SK-N-SH treated with all-trans-retinoic acid at 6 μM for 48 hours (cell line): ENCODE measurements around the gene SF3B3.

ENCODE experiments used
- ATAC-seq: fragments of 200-7000 bp; cut with Tn5 transposase; 3 replicates; pipeline ENCODE4 v1.9.1; 2020; ENCODE audit warnings: mild to moderate bottlenecking, moderate library complexity
- BACH2 ChIP-seq: fragments of 250-450 bp; sonication (Bioruptor Pico); IDR thresholded peaks from 2 replicates; pipeline ENCODE4 v1.9.0; 2021; ENCODE audit warnings: mild to moderate bottlenecking, borderline replicate concordance
- ESRRG ChIP-seq: fragments of 250-450 bp; sonication (Bioruptor Pico); IDR thresholded peaks from 2 replicates; pipeline ENCODE4 v1.6.1; 2021; ENCODE audit warnings: mild to moderate bottlenecking
- ISL1 ChIP-seq: fragments of 250-450 bp; sonication (Bioruptor Pico); IDR thresholded peaks from 2 replicates; pipeline ENCODE4 v2.1.2; 2022; ENCODE audit warnings: mild to moderate bottlenecking, moderate library complexity
- OSR1 ChIP-seq: fragments of 250-450 bp; sonication (Bioruptor Pico); IDR thresholded peaks from 2 replicates; pipeline ENCODE4 v1.8.0; 2022; ENCODE audit warnings: moderate library complexity, mild to moderate bottlenecking, inconsistent platforms
- PPARA ChIP-seq: fragments of 250-450 bp; sonication (Bioruptor Pico); IDR thresholded peaks from 2 replicates; pipeline ENCODE4 v1.5.0; 2020; ENCODE audit warnings: mild to moderate bottlenecking, borderline replicate concordance
- RARB ChIP-seq: fragments of 250-450 bp; sonication (Bioruptor Pico); IDR thresholded peaks from 2 replicates; pipeline ENCODE4 v1.8.0; 2021; ENCODE audit warnings: mild to moderate bottlenecking, moderate library complexity
- TCF4 ChIP-seq: fragments of 250-450 bp; sonication (Bioruptor Pico); IDR thresholded peaks from 2 replicates; pipeline ENCODE4 v1.8.0; 2021; ENCODE audit warnings: mild to moderate bottlenecking, moderate library complexity, borderline replicate concordance
- TOX ChIP-seq: fragments of 250-450 bp; sonication (Bioruptor Pico); IDR thresholded peaks from 2 replicates; pipeline ENCODE4 v1.8.0; 2021; ENCODE audit warnings: mild to moderate bottlenecking, moderate library complexity, borderline replicate concordance
- ZC3H10 ChIP-seq: fragments of 250-450 bp; sonication (Bioruptor Pico); IDR thresholded peaks from 2 replicates; pipeline ENCODE4 v1.5.1; 2021; ENCODE audit warnings: mild to moderate bottlenecking, moderate library complexity
- ZFP3 ChIP-seq: fragments of 250-450 bp; sonication (Bioruptor Pico); IDR thresholded peaks from 2 replicates; pipeline ENCODE4 v1.5.0; 2020; ENCODE audit warnings: mild to moderate bottlenecking, moderate library complexity
- ZFP30 ChIP-seq: fragments of 450-650 bp; formaldehyde crosslinking; IDR thresholded peaks from 2 replicates; pipeline ENCODE4 v1.5.0; 2022; ENCODE audit warnings: mild to moderate bottlenecking, moderate library complexity
- ZNF565 ChIP-seq: fragments of 450-650 bp; formaldehyde crosslinking; conservative IDR thresholded peaks from 2 replicates; pipeline ENCODE4 v1.5.0; 2020; ENCODE audit warnings: low read depth, mild to moderate bottlenecking, moderate library complexity
- ZNF70 ChIP-seq: fragments of 450-650 bp; formaldehyde crosslinking; IDR thresholded peaks from 2 replicates; pipeline ENCODE4 v1.5.0; 2020; ENCODE audit warnings: mild to moderate bottlenecking, moderate library complexity
- ZNF8 ChIP-seq: fragments of 450-650 bp; formaldehyde crosslinking; IDR thresholded peaks from 2 replicates; pipeline ENCODE4 v1.5.0; 2020; ENCODE audit warnings: mild to moderate bottlenecking, moderate library complexity
- TF ChIP-seq, protein P1 (sequence below): fragments of 250-450 bp; sonication (Bioruptor Pico); IDR thresholded peaks from 2 replicates; pipeline ENCODE4 v1.8.0; 2021; ENCODE audit warnings: low read depth, mild to moderate bottlenecking, moderate library complexity, borderline replicate concordance
- TF ChIP-seq, protein P2 (sequence below): fragments of 250-450 bp; sonication (Bioruptor Pico); IDR thresholded peaks from 2 replicates; pipeline ENCODE4 v1.5.1; 2020; ENCODE audit warnings: low read depth, mild to moderate bottlenecking, moderate library complexity
- TF ChIP-seq, protein P3 (sequence below): fragments of 250-450 bp; sonication (Bioruptor Pico); IDR thresholded peaks from 2 replicates; pipeline ENCODE4 v1.5.0; 2020; ENCODE audit warnings: mild to moderate bottlenecking, moderate library complexity
- TF ChIP-seq, protein P4 (sequence below): fragments of 250-450 bp; sonication (Bioruptor Pico); IDR thresholded peaks from 2 replicates; pipeline ENCODE4 v1.5.1; 2021; ENCODE audit warnings: mild to moderate bottlenecking, moderate library complexity

The SF3B3 gene

DNA sequence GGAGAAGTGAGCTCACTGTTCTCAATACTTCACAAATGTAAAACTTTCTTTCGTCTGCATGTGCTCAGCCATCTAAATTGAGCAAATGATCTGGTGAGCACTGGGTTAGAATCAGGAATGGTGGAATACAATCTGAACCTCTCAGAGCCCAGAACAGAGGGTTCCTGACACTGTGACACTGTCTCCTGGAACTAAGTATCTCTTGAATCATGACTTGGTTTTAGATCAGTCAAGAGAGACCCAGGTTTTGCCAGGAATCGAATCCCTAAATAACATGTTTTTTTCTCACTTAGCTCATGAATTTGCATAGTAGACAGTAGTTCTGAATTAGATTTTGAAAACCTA is 49.3 kb downstream of the SF3B3 start:
- no peak for ATAC-seq
- TF ChIP-seq ZNF70 (no peak), PPARA (no peak), TCF4 (no peak), OSR1 (CRISPR knock-in tag) (no peak), ZC3H10 (CRISPR knock-in tag) (no peak), BACH2 (CRISPR knock-in tag) (no peak), ESRRG (no peak), ZNF565 (CRISPR knock-in tag) (no peak), ZFP3 (CRISPR knock-in tag) (no peak)
- TF ChIP-seq, protein P1, sequence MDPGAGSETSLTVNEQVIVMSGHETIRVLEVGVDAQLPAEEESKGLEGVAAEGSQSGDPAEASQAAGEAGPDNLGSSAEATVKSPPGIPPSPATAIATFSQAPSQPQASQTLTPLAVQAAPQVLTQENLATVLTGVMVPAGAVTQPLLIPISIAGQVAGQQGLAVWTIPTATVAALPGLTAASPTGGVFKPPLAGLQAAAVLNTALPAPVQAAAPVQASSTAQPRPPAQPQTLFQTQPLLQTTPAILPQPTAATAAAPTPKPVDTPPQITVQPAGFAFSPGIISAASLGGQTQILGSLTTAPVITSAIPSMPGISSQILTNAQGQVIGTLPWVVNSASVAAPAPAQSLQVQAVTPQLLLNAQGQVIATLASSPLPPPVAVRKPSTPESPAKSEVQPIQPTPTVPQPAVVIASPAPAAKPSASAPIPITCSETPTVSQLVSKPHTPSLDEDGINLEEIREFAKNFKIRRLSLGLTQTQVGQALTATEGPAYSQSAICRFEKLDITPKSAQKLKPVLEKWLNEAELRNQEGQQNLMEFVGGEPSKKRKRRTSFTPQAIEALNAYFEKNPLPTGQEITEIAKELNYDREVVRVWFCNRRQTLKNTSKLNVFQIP (CRISPR knock-in tag) = no peak

DNA sequence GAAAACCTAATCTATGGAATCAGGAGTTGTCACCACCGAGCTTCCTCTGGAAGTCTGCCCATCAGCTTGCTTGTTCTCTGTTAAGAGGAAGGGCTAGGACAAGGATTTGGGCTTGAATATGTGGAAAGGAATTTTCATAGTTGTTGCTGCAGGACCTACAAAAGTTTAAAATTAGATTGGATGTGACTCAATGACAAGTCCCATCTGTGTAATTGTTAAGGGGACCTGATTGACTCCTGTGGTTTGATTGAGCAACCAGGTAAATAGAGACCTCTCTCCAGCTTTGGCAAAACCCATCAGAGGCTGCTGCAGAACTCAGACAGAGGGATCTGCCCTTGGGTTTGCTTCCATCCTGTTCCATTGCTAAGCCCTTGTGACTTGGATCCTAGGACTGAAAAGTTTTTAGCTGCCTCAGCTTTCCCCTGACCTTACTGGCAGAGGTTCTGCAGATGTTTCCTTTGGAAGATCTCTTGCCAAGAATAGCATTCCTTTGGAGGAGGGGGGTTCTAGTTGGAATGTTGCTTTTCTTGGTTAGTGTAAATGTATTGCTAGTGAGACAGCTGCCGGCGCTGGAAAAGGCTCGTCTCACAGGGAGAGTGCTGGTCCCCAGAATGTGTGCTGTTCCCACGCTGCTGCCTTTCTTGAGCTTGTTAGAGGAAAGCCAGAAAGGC is 50.0 kb downstream of the SF3B3 start:
- peak; percentile 10; the same call in 2 of the 3 replicates for ATAC-seq
- TF ChIP-seq, protein P2, sequence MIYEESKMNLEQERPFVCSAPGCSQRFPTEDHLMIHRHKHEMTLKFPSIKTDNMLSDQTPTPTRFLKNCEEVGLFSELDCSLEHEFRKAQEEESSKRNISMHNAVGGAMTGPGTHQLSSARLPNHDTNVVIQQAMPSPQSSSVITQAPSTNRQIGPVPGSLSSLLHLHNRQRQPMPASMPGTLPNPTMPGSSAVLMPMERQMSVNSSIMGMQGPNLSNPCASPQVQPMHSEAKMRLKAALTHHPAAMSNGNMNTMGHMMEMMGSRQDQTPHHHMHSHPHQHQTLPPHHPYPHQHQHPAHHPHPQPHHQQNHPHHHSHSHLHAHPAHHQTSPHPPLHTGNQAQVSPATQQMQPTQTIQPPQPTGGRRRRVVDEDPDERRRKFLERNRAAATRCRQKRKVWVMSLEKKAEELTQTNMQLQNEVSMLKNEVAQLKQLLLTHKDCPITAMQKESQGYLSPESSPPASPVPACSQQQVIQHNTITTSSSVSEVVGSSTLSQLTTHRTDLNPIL = no peak
- TF ChIP-seq ZNF8 (CRISPR knock-in tag) = no peak
- TF ChIP-seq ESRRG = no peak
- no peak for TF ChIP-seq ISL1 (CRISPR knock-in tag)
- TF ChIP-seq ZFP3 (CRISPR knock-in tag) = no peak
- TF ChIP-seq, protein P1 (CRISPR knock-in tag) = no peak
- TF ChIP-seq, all 23 proteins: peak for 0

DNA sequence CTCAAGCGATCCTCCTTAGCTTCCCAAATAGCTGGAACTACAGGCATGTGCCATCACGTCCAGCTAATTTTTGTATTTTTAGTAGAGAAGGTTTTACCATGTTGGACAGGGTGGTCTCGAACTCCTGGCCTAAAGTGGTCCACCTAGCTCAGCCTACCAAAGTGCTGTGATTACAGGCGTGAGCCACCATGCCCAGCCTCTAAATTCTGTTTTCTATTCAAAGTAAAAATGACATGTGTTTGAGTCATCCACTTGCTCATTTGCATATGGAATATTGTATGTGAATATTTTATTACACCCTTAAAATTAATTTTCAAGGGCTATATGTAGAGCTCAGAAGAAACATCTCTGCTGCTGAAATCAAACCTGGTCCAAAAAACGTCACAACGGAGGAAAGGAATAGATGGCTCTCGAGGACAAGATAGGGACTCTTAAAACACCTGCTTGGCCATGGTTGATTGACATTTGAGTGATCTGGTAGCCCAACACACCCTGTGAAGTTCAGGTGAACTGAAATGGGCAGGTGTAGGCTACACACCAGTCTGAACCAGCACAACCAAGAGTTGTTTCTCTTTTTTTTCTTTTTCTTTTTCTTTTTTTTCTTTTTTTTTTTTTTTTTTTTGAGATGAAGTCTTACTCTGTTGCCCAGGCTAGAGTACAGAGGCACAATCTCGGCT is 51.1 kb downstream of the SF3B3 start:
- ATAC-seq = no peak
- TF ChIP-seq, protein P3, sequence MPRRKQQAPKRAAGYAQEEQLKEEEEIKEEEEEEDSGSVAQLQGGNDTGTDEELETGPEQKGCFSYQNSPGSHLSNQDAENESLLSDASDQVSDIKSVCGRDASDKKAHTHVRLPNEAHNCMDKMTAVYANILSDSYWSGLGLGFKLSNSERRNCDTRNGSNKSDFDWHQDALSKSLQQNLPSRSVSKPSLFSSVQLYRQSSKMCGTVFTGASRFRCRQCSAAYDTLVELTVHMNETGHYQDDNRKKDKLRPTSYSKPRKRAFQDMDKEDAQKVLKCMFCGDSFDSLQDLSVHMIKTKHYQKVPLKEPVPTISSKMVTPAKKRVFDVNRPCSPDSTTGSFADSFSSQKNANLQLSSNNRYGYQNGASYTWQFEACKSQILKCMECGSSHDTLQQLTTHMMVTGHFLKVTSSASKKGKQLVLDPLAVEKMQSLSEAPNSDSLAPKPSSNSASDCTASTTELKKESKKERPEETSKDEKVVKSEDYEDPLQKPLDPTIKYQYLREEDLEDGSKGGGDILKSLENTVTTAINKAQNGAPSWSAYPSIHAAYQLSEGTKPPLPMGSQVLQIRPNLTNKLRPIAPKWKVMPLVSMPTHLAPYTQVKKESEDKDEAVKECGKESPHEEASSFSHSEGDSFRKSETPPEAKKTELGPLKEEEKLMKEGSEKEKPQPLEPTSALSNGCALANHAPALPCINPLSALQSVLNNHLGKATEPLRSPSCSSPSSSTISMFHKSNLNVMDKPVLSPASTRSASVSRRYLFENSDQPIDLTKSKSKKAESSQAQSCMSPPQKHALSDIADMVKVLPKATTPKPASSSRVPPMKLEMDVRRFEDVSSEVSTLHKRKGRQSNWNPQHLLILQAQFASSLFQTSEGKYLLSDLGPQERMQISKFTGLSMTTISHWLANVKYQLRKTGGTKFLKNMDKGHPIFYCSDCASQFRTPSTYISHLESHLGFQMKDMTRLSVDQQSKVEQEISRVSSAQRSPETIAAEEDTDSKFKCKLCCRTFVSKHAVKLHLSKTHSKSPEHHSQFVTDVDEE = no peak
- TF ChIP-seq RARB (CRISPR knock-in tag) (no peak), BACH2 (CRISPR knock-in tag) (no peak), ZFP30 (no peak), OSR1 (CRISPR knock-in tag) (no peak), PPARA (no peak), ZC3H10 (CRISPR knock-in tag) (no peak), ISL1 (CRISPR knock-in tag) (no peak), ZNF8 (CRISPR knock-in tag) (no peak), TOX (CRISPR knock-in tag) (no peak), TCF4 (no peak)
- TF ChIP-seq, protein P2 = no peak
- TF ChIP-seq, protein P1 (CRISPR knock-in tag) = no peak
- TF ChIP-seq, protein P4, sequence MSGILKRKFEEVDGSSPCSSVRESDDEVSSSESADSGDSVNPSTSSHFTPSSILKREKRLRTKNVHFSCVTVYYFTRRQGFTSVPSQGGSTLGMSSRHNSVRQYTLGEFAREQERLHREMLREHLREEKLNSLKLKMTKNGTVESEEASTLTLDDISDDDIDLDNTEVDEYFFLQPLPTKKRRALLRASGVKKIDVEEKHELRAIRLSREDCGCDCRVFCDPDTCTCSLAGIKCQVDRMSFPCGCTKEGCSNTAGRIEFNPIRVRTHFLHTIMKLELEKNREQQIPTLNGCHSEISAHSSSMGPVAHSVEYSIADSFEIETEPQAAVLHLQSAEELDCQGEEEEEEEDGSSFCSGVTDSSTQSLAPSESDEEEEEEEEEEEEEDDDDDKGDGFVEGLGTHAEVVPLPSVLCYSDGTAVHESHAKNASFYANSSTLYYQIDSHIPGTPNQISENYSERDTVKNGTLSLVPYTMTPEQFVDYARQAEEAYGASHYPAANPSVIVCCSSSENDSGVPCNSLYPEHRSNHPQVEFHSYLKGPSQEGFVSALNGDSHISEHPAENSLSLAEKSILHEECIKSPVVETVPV (CRISPR knock-in tag) = no peak
